Mucosa of descending colon (tissue), 3 donors: ENCODE measurements around the gene RNF14. TPM values are rescaled to one million over a fixed set of nuclear protein-coding genes. Genes with fewer than 3 reads are reported as not detected.

Experiments
- ATAC-seq: fragments of 200-7000 bp; cut with Tn5 transposase; one replicate; pipeline ENCODE4 v1.9.1; 2020; ENCODE audit warnings: mild to moderate bottlenecking, moderate library complexity
- DNase-seq, 3 donors: peaks; one replicate each; pipeline ENCODE4 v3.0.0-alpha.2; 2020
- H3K36me3 ChIP-seq: fragments of 200-600 bp; one replicate; pipeline ENCODE4 v1.8.0; 2021; ENCODE audit warnings: low read depth, mild to moderate bottlenecking
- H3K4me1 ChIP-seq: fragments of 200-600 bp; one replicate; pipeline ENCODE4 v1.8.0; 2021; ENCODE audit warnings: low read depth, mild to moderate bottlenecking
- H3K4me3 ChIP-seq: fragments of 200-600 bp; one replicate; pipeline ENCODE4 v1.8.0; 2021; ENCODE audit warnings: mild to moderate bottlenecking
- H3K9me3 ChIP-seq: fragments of 200-600 bp; one replicate; pipeline ENCODE4 v1.8.0; 2021; ENCODE audit warnings: mild to moderate bottlenecking
- intact Hi-C, 2 donors: fragments of 100-400 bp; cut with DNase I in 1 of 2; cut with micrococcal nuclease in 1 of 2; formaldehyde crosslinking; loops; one replicate each; pipeline versions ENCODE4 v1.11.0 to v1.11.1; 2022; cut with DNase I, micrococcal nuclease
- total RNA-seq, 3 donors: library from RNA; stranded (reverse); fragmentation: NEBNext Ultra II Directional in 2 of 3; extraction: Animal tissue kit (Norgen Biotek cat#: 25700) in 2 of 3; gene quantifications; one replicate each; pipeline versions ENCODE4 v1.2.1 to v1.2.4, GENCODE V29; 2021 to 2023
- TF ChIP-seq, protein P1 (sequence below): fragments of 200-600 bp; IDR thresholded peaks from one replicate; pipeline ENCODE4 v1.8.0; 2022; ENCODE audit warnings: antibody characterized with exemption, mild to moderate bottlenecking
- donor health status: DM: no; HTN: no; CAD: no; lungs with moderate emphysema.
- donor health status: DM: no; HTN: no; CAD: no.
- donor health status: DM: no; HTN: yes; CAD: no.

RNF14 gene
- total RNA-seq, 3 donors from 2014 or later: 63.5 to 69.1 (median 67.9) TPM

DNA sequence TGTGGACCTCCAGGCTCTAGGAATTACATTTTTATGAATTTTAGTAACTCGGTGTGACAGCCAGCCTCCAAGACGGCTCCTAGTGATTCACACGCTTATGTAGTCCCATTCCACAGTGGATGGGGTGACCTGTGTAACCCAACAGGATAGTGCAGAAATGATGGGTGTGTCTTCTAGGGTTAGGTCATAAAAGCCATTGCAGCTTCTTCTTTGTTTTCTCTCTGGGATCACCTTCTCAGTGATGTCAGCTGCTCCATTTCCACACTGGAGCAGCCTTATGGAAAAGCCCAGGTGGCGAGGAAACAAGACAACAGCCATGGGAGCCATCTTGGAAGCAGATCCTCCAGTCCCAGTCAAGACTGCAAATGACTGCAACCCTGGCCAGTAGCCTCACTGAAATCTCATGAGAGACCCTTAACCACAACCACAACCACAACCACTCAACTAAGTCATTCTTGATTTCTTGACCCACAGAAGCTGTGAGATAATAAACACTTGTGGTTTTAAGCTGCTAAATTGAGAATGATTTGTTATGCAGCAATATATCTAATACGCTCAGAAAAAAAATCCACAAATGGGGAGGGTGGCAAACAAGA, 49.0 kb downstream of the RNF14 start:
- TF ChIP-seq, protein P1, sequence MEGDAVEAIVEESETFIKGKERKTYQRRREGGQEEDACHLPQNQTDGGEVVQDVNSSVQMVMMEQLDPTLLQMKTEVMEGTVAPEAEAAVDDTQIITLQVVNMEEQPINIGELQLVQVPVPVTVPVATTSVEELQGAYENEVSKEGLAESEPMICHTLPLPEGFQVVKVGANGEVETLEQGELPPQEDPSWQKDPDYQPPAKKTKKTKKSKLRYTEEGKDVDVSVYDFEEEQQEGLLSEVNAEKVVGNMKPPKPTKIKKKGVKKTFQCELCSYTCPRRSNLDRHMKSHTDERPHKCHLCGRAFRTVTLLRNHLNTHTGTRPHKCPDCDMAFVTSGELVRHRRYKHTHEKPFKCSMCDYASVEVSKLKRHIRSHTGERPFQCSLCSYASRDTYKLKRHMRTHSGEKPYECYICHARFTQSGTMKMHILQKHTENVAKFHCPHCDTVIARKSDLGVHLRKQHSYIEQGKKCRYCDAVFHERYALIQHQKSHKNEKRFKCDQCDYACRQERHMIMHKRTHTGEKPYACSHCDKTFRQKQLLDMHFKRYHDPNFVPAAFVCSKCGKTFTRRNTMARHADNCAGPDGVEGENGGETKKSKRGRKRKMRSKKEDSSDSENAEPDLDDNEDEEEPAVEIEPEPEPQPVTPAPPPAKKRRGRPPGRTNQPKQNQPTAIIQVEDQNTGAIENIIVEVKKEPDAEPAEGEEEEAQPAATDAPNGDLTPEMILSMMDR: no peak
- Histone ChIP-seq H3K4me1 (peaks cover 6% of the 10 kb centered on the region), H3K4me3 (no peak overlapping the region), H3K36me3 (no peaks in the 10 kb centered on the region), H3K9me3 (peaks cover 5% of the 10 kb centered on the region)
- intact Hi-C loops: no loop called here
- no peak for ATAC-seq
- no peak for DNase-seq

DNA sequence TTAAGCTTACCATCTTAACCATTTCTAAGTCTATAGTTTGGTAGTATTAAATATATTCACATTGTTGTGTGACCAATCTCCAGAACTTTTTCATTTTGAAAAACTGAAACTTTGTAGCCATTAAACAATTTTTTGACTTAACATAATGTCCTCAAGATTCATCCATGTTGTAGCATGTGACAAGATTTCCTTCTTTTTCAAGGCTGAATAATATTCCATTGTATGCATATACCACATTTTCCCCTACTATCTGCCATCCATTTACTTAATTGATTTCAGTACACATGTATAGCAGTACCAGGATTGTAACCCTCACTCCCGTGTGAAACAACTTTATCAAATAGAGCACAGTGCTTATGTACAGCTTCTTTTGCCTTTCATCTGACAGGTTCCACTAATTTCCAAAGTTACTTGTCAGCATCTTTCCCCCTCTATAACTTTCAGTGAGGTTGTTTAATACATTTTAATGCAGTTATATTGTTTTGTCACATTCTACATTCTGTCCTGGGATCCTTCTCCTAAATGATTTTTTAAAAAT, 51.3 kb downstream of the RNF14 start:
- Histone ChIP-seq H3K4me3 (no peak overlapping the region), H3K36me3 (no peaks in the 10 kb centered on the region), H3K9me3 (peaks cover 5% of the 10 kb centered on the region), H3K4me1 (no peaks in the 10 kb centered on the region)
- TF ChIP-seq, protein P1: no peak
- intact Hi-C loops: no loop called here
- no peak for ATAC-seq
- DNase-seq: no peak

DNA sequence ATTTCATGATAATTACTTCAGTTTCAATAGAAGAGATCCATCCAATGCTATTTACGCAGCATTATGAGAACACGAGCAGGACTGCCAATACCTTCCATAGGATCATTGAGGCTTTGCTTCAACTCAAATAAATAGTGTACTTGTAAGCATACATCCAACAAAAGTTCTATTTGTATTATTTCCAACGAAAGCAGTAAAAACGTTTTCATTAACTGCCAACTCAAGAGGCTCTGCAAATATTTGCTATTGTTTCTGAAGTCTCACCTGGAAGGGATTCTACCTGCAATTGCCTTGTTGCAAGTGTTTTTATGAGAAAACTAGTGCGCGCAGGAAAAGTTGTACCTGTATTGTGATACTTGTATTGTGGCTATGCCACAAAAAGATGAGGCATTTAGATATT, 54.9 kb downstream of the RNF14 start:
- H3K36me3 ChIP-seq: no peaks in the 10 kb centered on the region
- H3K4me3 ChIP-seq: no peak overlapping the region
- TF ChIP-seq, protein P1: no peak
- no peaks in the 10 kb centered on the region for H3K4me1 ChIP-seq
- DNase-seq (no peak), ATAC-seq (no peak)
- intact Hi-C loops: no loop called here
- H3K9me3 ChIP-seq: peaks cover 5% of the 10 kb centered on the region

DNA sequence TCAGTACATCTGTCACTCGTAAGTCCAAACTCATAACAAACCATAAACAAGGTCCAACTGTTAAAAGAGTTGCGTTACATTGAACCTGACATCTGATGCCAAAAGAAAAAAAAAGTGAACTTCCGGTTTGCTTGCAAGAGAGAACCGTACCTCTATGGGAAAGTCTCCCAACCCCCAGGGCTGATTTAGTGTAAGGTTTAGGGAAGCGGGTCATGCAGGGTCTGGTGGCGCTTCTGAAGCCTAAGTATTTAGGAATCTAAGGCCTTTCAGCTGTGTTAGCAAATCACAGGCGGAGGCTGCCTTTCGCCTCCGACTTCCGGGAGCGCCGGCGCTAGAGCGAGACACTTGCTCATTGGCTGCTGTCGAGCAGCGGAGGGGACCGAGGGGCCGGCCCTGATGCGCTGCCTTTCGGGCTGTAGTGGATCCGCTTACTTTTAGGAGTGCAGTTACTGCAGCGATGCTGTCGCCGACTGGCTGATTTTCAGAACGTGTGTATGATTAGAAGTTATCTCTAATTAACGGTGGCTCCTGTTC, 55.9 kb downstream of the RNF14 start:
- TF ChIP-seq, protein P1: no peak
- H3K9me3 ChIP-seq: peaks cover 5% of the 10 kb centered on the region
- no peak overlapping the region for H3K4me3 ChIP-seq
- ATAC-seq (peak; percentile 99), DNase-seq (peak; percentile 79 to 92 (median 83))
- intact Hi-C loops: no loop called here
- no peaks in the 10 kb centered on the region for H3K36me3 ChIP-seq
- no peaks in the 10 kb centered on the region for H3K4me1 ChIP-seq

DNA sequence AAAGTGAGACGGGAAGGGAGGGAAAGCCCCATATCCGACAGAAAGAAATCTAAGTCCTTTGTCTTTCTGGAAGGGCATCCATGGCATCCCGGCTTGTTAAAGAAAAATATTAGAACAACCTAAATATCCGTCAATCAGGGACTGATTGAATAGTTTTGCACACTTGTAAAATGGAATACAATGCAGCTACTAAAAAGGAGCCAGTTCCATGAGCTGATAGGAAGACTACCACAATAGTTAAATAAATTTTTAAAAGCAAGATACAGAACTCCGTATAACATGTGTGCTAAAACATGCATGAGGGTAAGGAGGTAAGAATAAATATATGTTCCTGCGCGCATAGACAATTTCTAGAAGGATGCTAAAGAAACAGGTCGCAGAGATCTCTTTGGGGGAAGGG, 56.7 kb downstream of the RNF14 start:
- ATAC-seq (no peak), DNase-seq (no peak)
- Histone ChIP-seq H3K4me1 (no peaks in the 10 kb centered on the region), H3K36me3 (no peaks in the 10 kb centered on the region), H3K9me3 (no peaks in the 10 kb centered on the region), H3K4me3 (no peak overlapping the region)
- TF ChIP-seq, protein P1: no peak
- intact Hi-C loops: no loop called here
